ENCODE measurements around the gene ICAM1. TPM values are rescaled to one million over a fixed set of nuclear protein-coding genes. Genes with fewer than 3 reads are reported as not detected.

Gene ICAM1
- total and polyA plus RNA-seq, 2 of the 13 experiments (the other 11 are each of a cell fraction or from before 2014, with no cell fraction given) = 37.9 to 98.4 TPM

DNA sequence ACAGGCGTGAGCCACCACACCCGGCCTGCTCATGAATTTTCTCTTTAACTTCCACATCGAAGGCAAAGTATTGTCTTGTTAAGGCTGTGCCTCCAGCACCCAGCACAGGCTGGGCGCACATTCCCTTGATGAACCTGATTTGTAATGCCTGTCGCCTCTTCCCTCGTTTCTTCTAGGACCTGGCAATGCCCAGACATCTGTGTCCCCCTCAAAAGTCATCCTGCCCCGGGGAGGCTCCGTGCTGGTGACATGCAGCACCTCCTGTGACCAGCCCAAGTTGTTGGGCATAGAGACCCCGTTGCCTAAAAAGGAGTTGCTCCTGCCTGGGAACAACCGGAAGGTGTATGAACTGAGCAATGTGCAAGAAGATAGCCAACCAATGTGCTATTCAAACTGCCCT is 3.7 kb downstream of the ICAM1 start:
- ATAC-seq (no peak), DNase-seq (ENCODE audit: low spot score) (no peak), FAIRE-seq (no peak)
- no peak overlapping the region for H3K4me2 ChIP-seq (ENCODE audit: low read depth, low read length)
- H3K79me2 ChIP-seq (ENCODE audit: insufficient read depth, low read length) = peaks cover 28% of the 10 kb centered on the region
- ChIA-PET POLR2A (interaction anchor here (6.5 kb wide), 1 partner anchor 14 kb away, joined by 149 read pairs; the partner anchor contains the start of genes ICAM4 and ICAM5), CTCF (ENCODE audit: low intra/inter-chr PET ratio, low total read pairs) (no interaction called here)
- no TSS peak for BruUV-seq (replicated peaks)
- in situ Hi-C loops (cut with HindIII; ENCODE audit: extremely low pct_ligation_motif_present, low pct_unique_long_range_greater_than_20kb) = loop anchor here (5.0 kb wide), 1 partner anchor 118 kb away; no protein-coding TSS in a partner anchor
- WGBS (ENCODE audit: low lambda C conversion rate) = 94% methylated on average over 10 of the region's 10 CpGs
- H3K9me3 ChIP-seq (ENCODE audit: low read length) = no peaks in the 10 kb centered on the region
- H3K9ac ChIP-seq (ENCODE audit: insufficient read depth, low read depth, low read length) = no peak overlapping the region
- TF ChIP-seq ZUFSP (CRISPR knock-in tag; IDR thresholded peaks at IDR 0.05; ENCODE audit: borderline replicate concordance) (no peak), ZNF264 (CRISPR knock-in tag; IDR thresholded peaks at IDR 0.05) (no peak), U2AF1 (optimal IDR thresholded peaks at IDR 0.05; ENCODE audit: low read depth, low read length) (no peak), GPN1 (CRISPR knock-in tag; IDR thresholded peaks at IDR 0.05; ENCODE audit: borderline replicate concordance) (no peak), PHF5A (CRISPR knock-in tag; IDR thresholded peaks at IDR 0.05; ENCODE audit: low read depth, unreplicated experiment) (no peak), RXRB (CRISPR knock-in tag; IDR thresholded peaks at IDR 0.05; ENCODE audit: borderline replicate concordance) (no peak), JUNB (CRISPR knock-in tag; IDR thresholded peaks at IDR 0.05; ENCODE audit: borderline replicate concordance) (no peak), FOXK1 (CRISPR knock-in tag; IDR thresholded peaks at IDR 0.05; ENCODE audit: borderline replicate concordance, low read depth) (no peak), KMT2A (CRISPR knock-in tag; IDR thresholded peaks at IDR 0.05) (no peak), ZFP36 (IDR thresholded peaks at IDR 0.05; ENCODE audit: borderline replicate concordance, low read depth, low read length, partially characterized antibody) (no peak), ISX (CRISPR knock-in tag; conservative IDR thresholded peaks at IDR 0.05) (no peak), ZSCAN31 (CRISPR knock-in tag; IDR thresholded peaks at IDR 0.05; ENCODE audit: low read depth) (no peak), DBP (CRISPR knock-in tag; IDR thresholded peaks at IDR 0.05; ENCODE audit: not compliant biosample characterization) (no peak)
- TF ChIP-seq, protein P1, sequence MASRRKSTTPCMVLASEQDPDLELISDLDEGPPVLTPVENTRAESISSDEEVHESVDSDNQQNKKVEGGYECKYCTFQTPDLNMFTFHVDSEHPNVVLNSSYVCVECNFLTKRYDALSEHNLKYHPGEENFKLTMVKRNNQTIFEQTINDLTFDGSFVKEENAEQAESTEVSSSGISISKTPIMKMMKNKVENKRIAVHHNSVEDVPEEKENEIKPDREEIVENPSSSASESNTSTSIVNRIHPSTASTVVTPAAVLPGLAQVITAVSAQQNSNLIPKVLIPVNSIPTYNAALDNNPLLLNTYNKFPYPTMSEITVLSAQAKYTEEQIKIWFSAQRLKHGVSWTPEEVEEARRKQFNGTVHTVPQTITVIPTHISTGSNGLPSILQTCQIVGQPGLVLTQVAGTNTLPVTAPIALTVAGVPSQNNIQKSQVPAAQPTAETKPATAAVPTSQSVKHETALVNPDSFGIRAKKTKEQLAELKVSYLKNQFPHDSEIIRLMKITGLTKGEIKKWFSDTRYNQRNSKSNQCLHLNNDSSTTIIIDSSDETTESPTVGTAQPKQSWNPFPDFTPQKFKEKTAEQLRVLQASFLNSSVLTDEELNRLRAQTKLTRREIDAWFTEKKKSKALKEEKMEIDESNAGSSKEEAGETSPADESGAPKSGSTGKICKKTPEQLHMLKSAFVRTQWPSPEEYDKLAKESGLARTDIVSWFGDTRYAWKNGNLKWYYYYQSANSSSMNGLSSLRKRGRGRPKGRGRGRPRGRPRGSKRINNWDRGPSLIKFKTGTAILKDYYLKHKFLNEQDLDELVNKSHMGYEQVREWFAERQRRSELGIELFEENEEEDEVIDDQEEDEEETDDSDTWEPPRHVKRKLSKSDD (CRISPR knock-in tag; IDR thresholded peaks at IDR 0.05; ENCODE audit: low read depth) = no peak
- peaks cover 42% of the 10 kb centered on the region for H3K4me1 ChIP-seq (ENCODE audit: insufficient read depth, low read length)
- intact Hi-C loops (cut with micrococcal nuclease; ENCODE audit: unreplicated experiment) = no loop called here
- H3K27ac ChIP-seq (ENCODE audit: extremely low read length, insufficient read depth, low read length) = no peak overlapping the region
- H3K27me3 ChIP-seq (ENCODE audit: control insufficient read depth in 1 of 2, insufficient read depth in 2 of 2, low read length in 2 of 2) = no peaks in the 10 kb centered on the region
- H4K20me1 ChIP-seq (ENCODE audit: insufficient read depth, low read length) = peaks cover 3% of the 10 kb centered on the region; the same call in 1 of the 2 replicates
- H3K4me3 ChIP-seq (replicated peaks in 1 of 3; ENCODE audit: insufficient read depth in 1 of 3, low read depth in 2 of 3, low read length in 3 of 3) = no peak overlapping the region
- no peak overlapping the region for H2AFZ ChIP-seq (ENCODE audit: low read length)
- peaks cover 8 to 31% of the 10 kb centered on the region in 2 experiments; a peak in 4 of 5 replicates for H3K36me3 ChIP-seq (replicated peaks in 1 of 2; ENCODE audit: control insufficient read depth in 1 of 2, insufficient read depth in 2 of 2, low read length in 2 of 2)

Data from HepG2 (cell line).